Stimulated activated CD4-positive, alpha-beta T cell treated with anti-CD3 and anti-CD28 coated beads, TNF-alpha, amount 100 ng/mL, for 48 hours (primary cell): ENCODE data around the gene ECD.
A peak's percentile ranks its signal among the peaks of the same experiment; 100 is the strongest.
"Not testable (repeated sequence)": the region's sequence is repeated elsewhere in the genome, so short reads cannot be mapped to it uniquely, and the experiment has no call there.

Experiments
- DNase-seq, 3 donors: peaks; one replicate each; pipeline ENCODE4 v3.0.0-alpha.2; 2020; ENCODE audit warnings: low read depth in 3 of 3

Gene ECD

DNA sequence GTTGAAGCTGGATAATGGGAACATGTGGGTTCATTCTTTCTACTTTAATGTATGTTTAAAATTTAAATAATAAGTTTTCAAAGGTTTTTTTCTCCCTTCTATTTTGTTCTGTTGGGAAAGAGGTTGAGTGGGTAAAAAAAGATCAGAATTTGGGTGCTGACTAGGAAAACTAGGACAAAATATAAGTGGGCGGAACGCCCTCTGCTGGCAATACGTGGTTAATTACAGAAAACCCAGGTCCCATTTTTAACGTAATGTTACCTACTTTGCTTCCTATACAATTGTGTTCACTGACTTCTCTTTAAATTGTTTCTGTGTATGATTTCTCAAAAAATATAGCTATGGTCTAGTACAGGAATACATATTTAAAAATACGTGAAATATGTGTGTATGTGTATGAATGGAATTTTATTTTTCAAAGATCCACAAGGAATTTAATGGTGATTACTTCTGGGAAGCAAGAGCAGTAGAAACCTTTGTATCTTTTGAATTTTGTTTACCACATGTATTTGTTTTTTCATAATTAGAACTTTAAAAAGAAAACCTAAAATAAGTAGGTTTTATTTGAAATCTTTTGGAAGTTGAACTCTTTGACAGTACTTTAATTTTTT, 8.7 kb downstream of the ECD start:
- peak; percentile 8 to 25 (median 12) for DNase-seq

- no peak for DNase-seq
These were observed 11.8 kb downstream of the ECD start for GRCh38 chr10:73156054-73156453.

GRCh38 chr10:73152009-73152408, 15.8 kb downstream of the ECD start:
- no peak for DNase-seq

GRCh38 chr10:73150633-73151413, 17.0 kb downstream of the ECD start:
- DNase-seq, result not testable (repeated sequence)

- no peak for DNase-seq
These were observed 26.2 kb downstream of the ECD start for GRCh38 chr10:73141603-73142002.

DNA sequence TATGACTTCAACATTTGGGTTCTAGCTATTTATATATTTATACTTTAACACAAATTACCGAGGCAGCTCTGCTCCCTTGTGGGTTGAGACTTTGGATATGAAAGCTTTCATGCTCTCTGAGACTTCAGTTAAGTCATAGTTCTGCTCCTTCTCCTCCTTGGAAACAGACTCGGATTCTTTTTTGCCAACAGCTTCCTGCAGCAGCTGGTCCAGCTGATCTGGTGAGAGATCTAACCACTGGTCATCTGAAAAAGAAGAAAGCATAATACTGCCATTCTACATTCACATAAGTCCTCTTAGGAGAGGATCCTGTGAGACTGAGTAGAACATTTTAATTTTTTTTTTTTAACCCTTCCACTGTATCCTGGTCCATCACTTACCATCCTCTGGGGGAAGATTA, 28.6 kb downstream of the ECD start:
- DNase-seq, result no peak

GRCh38 chr10:73136627-73137026, 31.2 kb downstream of the ECD start:
- no peak for DNase-seq

DNA sequence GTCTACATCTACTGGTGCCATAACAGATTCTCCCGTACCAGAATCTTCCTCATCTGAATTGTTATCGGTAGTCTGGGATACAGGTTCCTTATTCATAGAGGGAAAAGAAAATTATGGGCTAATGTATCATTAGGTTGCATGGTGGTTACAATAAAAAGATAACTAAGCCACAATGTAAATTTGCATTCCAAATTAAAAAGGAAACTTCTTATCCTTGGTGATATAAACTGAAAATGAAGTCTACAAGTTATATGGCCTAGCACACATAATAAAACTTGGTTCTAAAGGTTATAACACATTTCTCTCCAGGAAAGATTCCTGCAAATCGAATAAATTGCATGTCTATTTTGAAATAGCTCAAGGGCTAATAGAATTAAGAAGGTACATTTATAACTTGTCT, 33.1 kb downstream of the ECD start:
- no peak for DNase-seq

- no peak for DNase-seq
These were observed 35.7 kb downstream of the ECD start for GRCh38 chr10:73131913-73132686.

GRCh38 chr10:73131301-73131700, 36.5 kb downstream of the ECD start:
- no peak for DNase-seq

DNA sequence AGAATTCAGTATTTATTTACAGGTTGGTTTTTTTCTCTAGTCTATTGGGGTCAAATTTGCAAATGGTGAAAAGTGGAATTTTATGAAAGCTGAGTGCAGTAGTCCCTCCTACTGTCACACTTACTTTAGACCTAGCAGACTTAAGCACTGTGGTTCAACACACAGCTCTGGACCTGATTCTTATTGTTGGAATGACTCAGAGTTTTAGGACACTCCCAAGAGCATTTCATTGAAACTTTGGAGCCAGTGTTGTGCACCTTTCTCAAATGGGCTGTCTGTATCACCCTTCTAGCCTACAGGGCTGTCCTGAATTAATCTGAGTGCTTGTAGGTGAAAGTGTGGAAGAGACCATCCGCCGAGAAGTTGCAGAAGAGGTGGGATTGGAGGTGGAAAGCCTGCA, 41.5 kb downstream of the ECD start:
- no peak for DNase-seq

- DNase-seq, result no peak
These were observed 47.9 kb downstream of the ECD start for GRCh38 chr10:73119952-73120351.

- no peak for DNase-seq
These were observed 48.4 kb downstream of the ECD start for GRCh38 chr10:73119457-73119856.

DNA sequence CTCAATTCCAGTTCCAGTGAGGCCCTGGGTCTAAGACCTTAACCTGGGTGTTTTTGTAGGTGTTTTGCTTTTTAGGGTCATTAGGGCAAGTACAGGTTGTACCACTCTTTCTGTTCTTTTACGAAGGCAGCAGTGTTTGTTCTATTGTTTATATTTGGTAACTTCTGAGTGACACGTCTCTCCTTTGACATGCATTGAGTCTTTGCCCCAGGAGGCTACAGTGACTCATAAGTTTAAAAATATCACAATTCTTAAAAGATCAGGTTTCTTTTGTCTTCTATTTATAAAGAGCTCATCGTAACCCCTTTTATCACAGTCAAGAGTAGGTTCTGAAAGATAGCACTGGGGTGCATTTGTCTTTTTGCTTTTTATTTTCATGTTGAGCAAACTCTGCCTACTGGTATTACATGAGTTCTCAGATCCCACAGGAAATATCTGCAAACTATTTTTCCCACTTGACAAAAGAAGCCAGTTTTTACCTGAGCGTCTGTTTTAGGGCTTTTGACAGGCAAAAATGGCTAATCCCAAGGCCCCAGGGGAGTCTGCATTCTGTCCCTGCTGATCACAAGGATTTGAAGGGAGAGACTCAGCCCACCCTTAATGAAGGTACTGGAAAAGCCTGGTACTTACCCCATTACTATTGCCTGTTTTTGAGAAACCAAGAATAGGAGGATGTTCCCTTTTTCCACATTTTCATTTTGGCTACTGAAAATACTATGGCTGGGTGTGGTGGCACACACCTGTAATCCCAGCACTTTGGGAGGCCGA, 49.6 kb downstream of the ECD start:
- no peak for DNase-seq

- no peak for DNase-seq
These were observed 51.8 kb downstream of the ECD start for GRCh38 chr10:73116017-73116416.

GRCh38 chr10:73113551-73113950, 54.3 kb downstream of the ECD start:
- DNase-seq, result no peak

DNA sequence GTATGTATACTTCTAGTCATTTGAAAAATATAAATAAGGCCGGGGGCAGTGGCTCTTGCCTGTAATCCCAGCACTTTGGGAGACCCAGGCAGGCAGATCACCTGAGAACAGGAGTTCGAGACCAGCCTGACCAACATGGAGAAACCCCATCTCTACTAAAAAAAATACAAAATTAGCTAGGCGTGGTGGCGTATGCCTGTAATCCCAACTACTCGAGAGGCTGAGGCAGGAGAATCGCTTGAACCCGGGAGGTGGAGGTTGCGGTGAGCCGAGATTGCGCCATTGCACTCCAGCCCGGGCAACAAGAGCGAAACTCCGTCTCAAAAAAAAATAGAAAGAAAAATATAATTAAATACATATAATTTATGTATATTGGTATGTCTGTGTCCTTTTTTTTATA, 55.8 kb downstream of the ECD start:
- DNase-seq, result not testable (repeated sequence)

- peak in 1 of 3 donors; percentile 19 for DNase-seq
These were observed 57.4 kb downstream of the ECD start, which contains the start of gene NUDT13 for GRCh38 chr10:73110345-73110849. Gene NUDT13 (plus strand): TSS chr10:73110455. CDS start chr10:73114366, 3,911 bp downstream.

GRCh38 chr10:73109248-73109652, 58.6 kb downstream of the ECD start:
- not testable (repeated sequence) for DNase-seq

DNA sequence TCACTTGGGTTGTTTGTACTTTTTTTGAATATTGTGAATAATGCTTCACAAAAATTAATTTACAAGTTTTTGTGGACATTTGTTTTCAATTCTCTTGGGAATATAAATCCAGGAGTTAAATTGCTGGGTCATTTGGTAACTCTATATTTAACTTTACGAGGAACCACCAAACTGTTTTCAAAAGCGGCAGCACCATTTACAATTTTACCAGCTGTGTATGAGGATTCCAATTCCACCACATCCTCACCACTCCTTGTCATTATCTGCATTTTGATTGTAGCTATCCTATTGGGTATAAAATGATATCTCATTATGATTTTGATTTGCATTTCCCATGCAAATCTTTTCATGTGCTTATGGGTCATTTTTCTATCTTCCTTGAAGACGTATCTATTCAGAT, 61.5 kb downstream of the ECD start:
- DNase-seq, result no peak

GRCh38 chr10:73099141-73099540, 68.7 kb downstream of the ECD start:
- no peak for DNase-seq

DNA sequence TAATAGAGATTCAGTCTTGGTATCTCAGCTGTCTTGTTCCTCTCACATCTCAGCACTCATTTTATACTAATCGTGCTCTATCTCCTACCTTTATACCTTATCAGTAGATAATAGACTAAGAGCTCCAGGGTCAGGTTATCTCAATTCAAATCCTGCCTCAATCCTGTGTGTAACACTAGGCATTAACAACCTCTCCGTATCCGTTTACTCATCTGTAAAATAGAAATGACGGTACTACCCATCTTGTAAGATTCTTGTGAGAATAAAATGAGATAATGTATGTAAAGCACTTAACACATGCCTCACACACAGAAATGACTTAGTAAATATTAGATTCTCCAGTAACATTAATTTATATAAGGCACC, 70.5 kb downstream of the ECD start:
- DNase-seq, result no peak
